SJSA1 (cell line): ENCODE data around the gene GTF2H3. TPM values are rescaled to one million over a fixed set of nuclear protein-coding genes. Genes with fewer than 3 reads are reported as not detected.
A peak's percentile ranks its signal among the peaks of the same experiment; 100 is the strongest.

Experiments
- DNase-seq, 2 experiments: peaks; one replicate each; pipeline ENCODE4 v3.0.0-alpha.2; 2015 to 2020; ENCODE audit warnings: low spot score in 2 of 2, low read depth in 1 of 2
- H3K27ac ChIP-seq: fragments of 250-450 bp; sonication (Bioruptor Pico); 2 replicates; pipeline ENCODE4 v1.5.1; 2020; ENCODE audit warnings: mild to moderate bottlenecking, moderate library complexity
- H3K27me3 ChIP-seq: fragments of 250-450 bp; sonication (Bioruptor Pico); replicated peaks from 2 replicates; pipeline ENCODE4 v1.5.1; 2020; ENCODE audit warnings: mild to moderate bottlenecking, moderate library complexity
- H3K36me3 ChIP-seq: fragments of 250-450 bp; sonication (Bioruptor Pico); 2 replicates; pipeline ENCODE4 v1.5.1; 2020; ENCODE audit warnings: mild to moderate bottlenecking
- H3K4me1 ChIP-seq: fragments of 250-450 bp; sonication (Bioruptor Pico); replicated peaks from 2 replicates; pipeline ENCODE4 v1.6.1; 2021; ENCODE audit warnings: mild to moderate bottlenecking
- H3K4me3 ChIP-seq: fragments of 250-450 bp; sonication (Bioruptor Pico); 2 replicates; pipeline ENCODE4 v1.5.1; 2020; ENCODE audit warnings: mild to moderate bottlenecking
- H3K9me3 ChIP-seq: fragments of 250-450 bp; sonication (Bioruptor Pico); replicated peaks from 2 replicates; pipeline ENCODE4 v1.5.1; 2020; ENCODE audit warnings: mild to moderate bottlenecking
- total RNA-seq: library from RNA; depleted of rRNA; stranded (reverse); fragments of >200 nt; shearing (Covaris generic); gene quantifications from 2 replicates; pipeline ENCODE4 v1.2.3, GENCODE V29; 2014

The GTF2H3 gene
- total RNA-seq, 1 experiment from 2014 or later: 41.1 TPM

GRCh38 chr12:123614110-123614509 is 19.5 kb upstream of the GTF2H3 start:
- Histone ChIP-seq H3K27me3 (no peaks in the 10 kb centered on the region), H3K4me3 (no peak overlapping the region), H3K4me1 (no peaks in the 10 kb centered on the region), H3K9me3 (no peaks in the 10 kb centered on the region), H3K27ac (no peak overlapping the region), H3K36me3 (peaks cover 86% of the 10 kb centered on the region)
- DNase-seq: no peak

- no peaks in the 10 kb centered on the region for H3K9me3 ChIP-seq
- no peak overlapping the region for H3K4me3 ChIP-seq
- H3K27ac ChIP-seq: no peak overlapping the region
- peaks cover 86% of the 10 kb centered on the region for H3K36me3 ChIP-seq
- H3K27me3 ChIP-seq: no peaks in the 10 kb centered on the region
- DNase-seq: peak in 1 of 2 experiments; percentile 6
- H3K4me1 ChIP-seq: no peaks in the 10 kb centered on the region
Observed at GRCh38 chr12:123614531-123614930, 19.1 kb upstream of the GTF2H3 start.

DNA sequence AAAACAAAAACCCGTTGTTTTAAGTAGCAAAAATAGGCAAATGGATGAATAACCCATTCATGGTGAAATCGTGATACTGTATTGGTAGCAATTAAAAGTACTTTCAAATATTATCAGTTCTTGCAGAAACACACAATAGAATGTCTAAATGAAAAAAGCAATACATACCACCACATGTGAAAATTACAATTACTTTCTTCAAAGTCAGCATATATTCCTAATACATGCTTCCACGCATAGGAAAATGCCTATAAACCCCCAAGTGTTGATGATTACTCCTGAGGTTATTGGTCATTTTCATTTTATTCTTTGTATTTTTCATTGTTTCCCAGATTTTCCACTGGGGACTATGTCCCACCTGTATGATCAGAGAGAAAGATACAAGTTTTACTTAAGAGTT is 16.5 kb upstream of the GTF2H3 start:
- Histone ChIP-seq H3K36me3 (peaks cover 85% of the 10 kb centered on the region), H3K9me3 (no peaks in the 10 kb centered on the region), H3K27me3 (no peaks in the 10 kb centered on the region), H3K4me1 (no peaks in the 10 kb centered on the region), H3K27ac (no peak overlapping the region), H3K4me3 (no peak overlapping the region)
- DNase-seq: no peak

- peaks cover 86% of the 10 kb centered on the region for H3K36me3 ChIP-seq
- no peaks in the 10 kb centered on the region for H3K4me1 ChIP-seq
- no peak for DNase-seq
- H3K9me3 ChIP-seq: no peaks in the 10 kb centered on the region
- no peaks in the 10 kb centered on the region for H3K27me3 ChIP-seq
- H3K4me3 ChIP-seq: no peak overlapping the region
- no peak overlapping the region for H3K27ac ChIP-seq
Observed at GRCh38 chr12:123617580-123617979, 16.0 kb upstream of the GTF2H3 start.

DNA sequence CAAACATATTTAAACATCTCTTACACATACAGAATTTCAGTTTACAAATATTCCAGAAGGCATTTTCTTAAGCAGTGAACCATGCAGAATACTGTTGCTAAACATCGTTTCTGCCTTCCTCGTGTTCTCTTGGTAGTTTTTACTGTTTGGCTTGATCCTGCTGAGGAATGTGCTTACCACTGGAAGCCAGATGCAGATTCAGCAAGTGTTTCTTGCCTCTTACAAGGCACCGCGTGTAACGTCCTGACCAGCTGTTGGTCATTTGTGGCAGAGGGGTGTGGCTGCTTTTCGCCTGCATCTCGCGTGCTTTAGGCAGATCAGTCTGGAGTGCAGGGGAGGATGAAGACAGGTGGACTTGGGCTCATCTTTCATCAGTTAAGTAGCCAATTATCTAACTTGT is 12.5 kb upstream of the GTF2H3 start:
- no peaks in the 10 kb centered on the region for H3K27me3 ChIP-seq
- H3K9me3 ChIP-seq: no peaks in the 10 kb centered on the region
- peaks cover 86% of the 10 kb centered on the region for H3K36me3 ChIP-seq
- no peaks in the 10 kb centered on the region for H3K4me1 ChIP-seq
- no peak overlapping the region for H3K4me3 ChIP-seq
- no peak for DNase-seq
- H3K27ac ChIP-seq: no peak overlapping the region

DNA sequence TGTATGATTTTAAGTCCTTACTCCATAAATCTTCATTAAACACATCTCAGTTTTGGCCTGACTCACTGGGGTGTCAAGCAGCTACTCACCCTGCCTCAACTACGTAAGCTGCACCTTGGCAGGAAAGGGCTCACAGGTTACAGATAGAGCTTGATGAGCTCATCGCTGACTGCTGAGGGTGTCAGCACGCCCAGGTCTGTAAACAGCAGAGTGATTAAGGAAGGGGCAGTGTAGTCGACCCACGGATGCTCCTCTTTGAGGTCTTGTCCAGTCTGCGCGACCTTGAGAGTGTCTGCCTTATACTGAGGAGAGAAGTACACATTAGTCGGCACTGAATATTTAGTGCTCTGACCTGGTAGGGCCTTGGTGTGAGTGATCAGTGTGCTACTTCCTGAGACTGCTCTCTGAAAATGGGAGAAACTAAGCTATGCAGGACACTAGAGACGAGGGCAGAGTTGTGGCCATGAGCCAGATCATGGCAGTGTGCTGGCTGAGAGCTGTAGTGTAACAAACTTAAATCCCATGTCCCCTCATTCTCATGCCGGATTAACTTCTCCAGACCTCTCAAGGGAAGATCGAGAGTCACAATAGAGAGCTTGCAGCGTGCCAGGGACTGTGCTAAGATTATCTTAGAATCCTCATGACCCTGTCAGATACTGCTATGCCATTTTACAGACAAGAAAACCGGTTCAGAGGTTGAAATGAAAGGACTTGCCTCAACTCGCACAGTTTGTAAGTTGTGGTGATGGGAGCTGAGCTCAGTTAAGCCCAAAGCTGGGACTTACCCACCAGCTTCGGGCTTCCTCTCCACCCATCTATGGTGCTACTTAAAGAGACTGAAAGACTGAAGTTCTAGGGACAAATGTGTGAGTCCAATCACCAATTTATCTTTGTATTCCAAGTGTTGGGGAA is 11.8 kb upstream of the GTF2H3 start:
- DNase-seq: no peak
- H3K4me1 ChIP-seq: no peaks in the 10 kb centered on the region
- H3K27me3 ChIP-seq: no peaks in the 10 kb centered on the region
- H3K9me3 ChIP-seq: no peaks in the 10 kb centered on the region
- no peak overlapping the region for H3K27ac ChIP-seq
- peaks cover 86% of the 10 kb centered on the region for H3K36me3 ChIP-seq
- H3K4me3 ChIP-seq: no peak overlapping the region

DNA sequence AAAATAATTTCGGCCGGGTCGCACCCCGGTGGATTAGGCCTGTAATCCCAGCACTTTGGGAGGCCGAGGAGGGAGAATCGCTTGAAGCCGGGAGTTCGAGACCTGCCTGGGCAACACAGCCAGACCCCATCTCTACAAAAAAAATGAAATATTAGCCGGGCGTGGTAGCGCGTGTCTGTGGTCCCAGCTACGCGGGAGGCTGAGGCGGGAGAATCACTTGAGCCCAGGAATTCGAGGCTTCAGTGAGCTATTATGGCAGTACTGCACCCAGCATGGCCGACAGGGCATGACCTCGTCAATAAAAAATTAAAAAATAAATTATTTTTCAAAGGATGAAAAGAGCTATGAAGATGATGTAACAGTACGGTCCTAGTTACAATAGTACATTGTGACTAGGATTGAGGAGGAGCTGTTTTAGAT is 523 bp downstream of the GTF2H3 start:
- Histone ChIP-seq H3K4me1 (peaks cover 7% of the 10 kb centered on the region), H3K36me3 (peaks cover 33% of the 10 kb centered on the region), H3K27me3 (no peaks in the 10 kb centered on the region), H3K4me3 (peak overlapping the region; percentile 63), H3K27ac (peak overlapping the region; percentile 48), H3K9me3 (no peaks in the 10 kb centered on the region)
- no peak for DNase-seq

DNA sequence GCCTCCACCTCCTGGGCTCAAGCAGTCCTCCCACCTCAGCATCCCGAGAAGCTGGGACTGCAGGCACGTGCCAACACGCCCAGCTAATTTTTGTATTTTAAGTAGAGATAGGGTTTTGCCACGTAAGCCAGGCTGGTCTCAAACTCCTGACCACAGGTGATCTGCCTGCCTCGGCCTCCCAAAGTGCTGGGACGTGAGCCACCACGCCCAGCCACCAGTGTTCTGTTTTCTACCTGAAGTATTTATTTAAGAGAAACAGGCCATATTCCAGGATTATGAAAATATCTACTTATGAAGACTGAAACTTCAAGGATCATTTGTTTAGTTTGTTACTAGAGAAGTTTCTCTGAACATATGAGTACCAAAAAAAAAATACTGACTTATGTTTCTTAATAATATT is 10.3 kb downstream of the GTF2H3 start:
- Histone ChIP-seq H3K4me3 (no peak overlapping the region), H3K9me3 (no peaks in the 10 kb centered on the region), H3K27me3 (no peaks in the 10 kb centered on the region), H3K4me1 (no peaks in the 10 kb centered on the region; the same call in 1 of the 2 replicates), H3K27ac (no peak overlapping the region), H3K36me3 (peaks cover 40% of the 10 kb centered on the region)
- DNase-seq: no peak

GRCh38 chr12:123645380-123645779 is 11.8 kb downstream of the GTF2H3 start:
- Histone ChIP-seq H3K4me1 (no peaks in the 10 kb centered on the region; the same call in 1 of the 2 replicates), H3K9me3 (no peaks in the 10 kb centered on the region), H3K27me3 (no peaks in the 10 kb centered on the region), H3K36me3 (peaks cover 48% of the 10 kb centered on the region), H3K27ac (no peak overlapping the region), H3K4me3 (no peak overlapping the region)
- no peak for DNase-seq

- no peaks in the 10 kb centered on the region for H3K4me1 ChIP-seq
- no peaks in the 10 kb centered on the region for H3K27me3 ChIP-seq
- no peak overlapping the region for H3K27ac ChIP-seq
- no peak overlapping the region for H3K4me3 ChIP-seq
- H3K36me3 ChIP-seq: peaks cover 53% of the 10 kb centered on the region
- no peak for DNase-seq
- no peaks in the 10 kb centered on the region for H3K9me3 ChIP-seq
Observed at GRCh38 chr12:123645878-123646277, 12.2 kb downstream of the GTF2H3 start.

GRCh38 chr12:123648401-123648800 is 14.8 kb downstream of the GTF2H3 start:
- no peak for DNase-seq
- Histone ChIP-seq H3K27ac (no peak overlapping the region), H3K9me3 (no peaks in the 10 kb centered on the region), H3K4me1 (no peaks in the 10 kb centered on the region), H3K36me3 (peaks cover 60% of the 10 kb centered on the region), H3K4me3 (no peak overlapping the region), H3K27me3 (no peaks in the 10 kb centered on the region)

- Histone ChIP-seq H3K27me3 (no peaks in the 10 kb centered on the region), H3K36me3 (peaks cover 59% of the 10 kb centered on the region), H3K4me3 (no peak overlapping the region), H3K4me1 (no peaks in the 10 kb centered on the region), H3K27ac (no peak overlapping the region), H3K9me3 (no peaks in the 10 kb centered on the region)
- no peak for DNase-seq
Observed at GRCh38 chr12:123654129-123654701, 20.6 kb downstream of the GTF2H3 start.

- Histone ChIP-seq H3K27me3 (no peaks in the 10 kb centered on the region), H3K4me3 (no peak overlapping the region), H3K36me3 (peaks cover 59% of the 10 kb centered on the region), H3K4me1 (peaks cover 12% of the 10 kb centered on the region), H3K9me3 (no peaks in the 10 kb centered on the region), H3K27ac (no peak overlapping the region)
- DNase-seq: no peak
Observed at GRCh38 chr12:123655420-123655819, 21.8 kb downstream of the GTF2H3 start.

DNA sequence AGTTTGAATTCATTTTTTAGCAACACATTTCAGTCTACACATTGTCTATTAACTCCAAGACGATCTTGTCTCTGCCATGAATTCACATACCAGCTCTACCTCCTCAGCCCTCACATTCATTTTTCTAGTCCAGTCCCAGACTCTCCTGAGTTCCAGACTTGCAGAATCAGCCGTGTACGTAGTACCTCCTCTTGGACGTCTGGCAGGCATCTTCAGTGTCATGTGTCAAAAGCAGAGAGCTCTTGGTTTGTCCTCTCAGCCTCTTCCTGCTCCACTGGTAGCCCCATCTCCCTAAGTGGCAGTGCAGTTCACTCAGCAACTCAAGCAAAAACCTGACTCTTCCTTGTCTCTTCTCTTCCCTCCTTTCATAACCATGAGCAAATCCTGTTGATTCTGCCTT is 22.8 kb downstream of the GTF2H3 start:
- no peaks in the 10 kb centered on the region for H3K27me3 ChIP-seq
- H3K9me3 ChIP-seq: no peaks in the 10 kb centered on the region
- peaks cover 59% of the 10 kb centered on the region for H3K36me3 ChIP-seq
- H3K27ac ChIP-seq: no peak overlapping the region
- H3K4me3 ChIP-seq: no peak overlapping the region
- H3K4me1 ChIP-seq: peaks cover 16% of the 10 kb centered on the region
- no peak for DNase-seq
